Measurements from ENCODE around the gene KRT75.

The KRT75 gene

DNA sequence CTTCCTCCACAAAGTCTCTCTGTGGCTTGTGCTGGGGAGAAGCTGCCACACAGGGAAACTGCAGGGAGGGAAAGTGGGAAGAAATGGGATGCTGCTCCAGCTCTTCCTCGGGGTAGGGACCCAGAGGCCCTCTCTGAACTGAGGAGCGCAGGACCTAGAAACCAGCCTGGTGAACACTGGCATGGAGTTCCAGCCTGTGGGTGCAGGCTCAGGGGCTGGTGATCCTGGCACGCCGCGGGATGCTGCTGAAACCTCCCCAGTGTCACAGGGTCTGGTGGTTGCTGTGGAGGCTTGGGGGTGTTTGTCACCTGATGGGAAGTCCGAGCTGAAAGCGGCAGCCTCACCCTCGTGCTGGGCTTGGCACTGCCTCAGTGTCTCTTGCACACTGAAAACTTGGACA lies 5.2 kb upstream of the KRT75 start:
- no peak for DNase-seq

- no peak for DNase-seq
These were observed 4.4 kb upstream of the KRT75 start for GRCh38 chr12:52438305-52439301.

GRCh38 chr12:52437508-52437907 lies 3.3 kb upstream of the KRT75 start:
- no peak for DNase-seq

DNA sequence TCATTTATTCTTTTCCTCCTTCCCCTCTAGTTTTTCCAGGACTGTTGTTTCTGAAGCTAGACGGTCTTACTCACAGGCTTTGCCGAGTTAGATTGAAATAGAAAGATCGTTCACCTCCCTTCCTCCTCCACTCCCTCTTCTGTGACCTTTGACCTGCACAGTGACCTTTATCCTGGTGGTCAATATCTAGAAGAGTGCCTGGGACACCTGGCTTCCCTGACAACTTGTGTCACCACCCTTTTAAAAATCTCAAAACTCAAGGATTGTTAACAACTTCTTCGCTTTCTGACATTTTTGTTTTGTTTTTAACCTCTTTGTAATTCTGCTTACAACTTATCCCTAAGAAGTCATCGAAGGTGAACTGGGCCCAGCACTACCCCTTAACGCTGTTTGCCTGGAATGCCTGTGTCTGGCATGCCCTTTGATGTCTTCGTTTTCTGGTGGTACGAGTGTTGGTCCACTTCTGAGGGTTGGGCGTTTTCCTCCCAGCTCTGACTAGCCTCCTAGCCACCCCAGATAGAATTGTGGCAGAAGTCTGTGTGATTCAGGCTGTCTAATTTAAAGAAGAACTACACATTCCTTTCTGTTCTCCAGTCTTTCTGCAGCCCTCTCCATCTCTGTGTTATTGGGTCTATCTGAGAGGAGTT lies 2.8 kb upstream of the KRT75 start:
- no peak for DNase-seq

GRCh38 chr12:52436000-52436827 lies 2.0 kb upstream of the KRT75 start:
- DNase-seq = no peak

DNA sequence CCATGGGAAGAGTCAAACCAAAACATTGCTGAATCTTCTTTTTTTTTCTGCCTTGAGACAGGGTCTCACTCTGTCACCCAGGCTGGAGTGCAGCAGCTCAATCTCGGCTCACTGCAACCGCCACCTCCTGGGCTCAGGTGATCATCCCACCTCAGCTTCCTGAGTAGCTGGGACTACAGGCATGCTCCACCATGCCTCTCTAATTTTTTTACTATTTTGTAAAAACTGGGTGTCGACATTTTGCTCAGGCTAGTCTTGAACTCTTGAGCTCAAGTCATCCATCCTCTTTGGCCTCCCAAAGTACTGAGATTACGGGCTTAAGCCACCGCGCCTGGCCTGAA lies 1.5 kb upstream of the KRT75 start:
- DNase-seq = no peak

GRCh38 chr12:52434760-52435530 lies 774 bp upstream of the KRT75 start:
- DNase-seq = no peak

DNA sequence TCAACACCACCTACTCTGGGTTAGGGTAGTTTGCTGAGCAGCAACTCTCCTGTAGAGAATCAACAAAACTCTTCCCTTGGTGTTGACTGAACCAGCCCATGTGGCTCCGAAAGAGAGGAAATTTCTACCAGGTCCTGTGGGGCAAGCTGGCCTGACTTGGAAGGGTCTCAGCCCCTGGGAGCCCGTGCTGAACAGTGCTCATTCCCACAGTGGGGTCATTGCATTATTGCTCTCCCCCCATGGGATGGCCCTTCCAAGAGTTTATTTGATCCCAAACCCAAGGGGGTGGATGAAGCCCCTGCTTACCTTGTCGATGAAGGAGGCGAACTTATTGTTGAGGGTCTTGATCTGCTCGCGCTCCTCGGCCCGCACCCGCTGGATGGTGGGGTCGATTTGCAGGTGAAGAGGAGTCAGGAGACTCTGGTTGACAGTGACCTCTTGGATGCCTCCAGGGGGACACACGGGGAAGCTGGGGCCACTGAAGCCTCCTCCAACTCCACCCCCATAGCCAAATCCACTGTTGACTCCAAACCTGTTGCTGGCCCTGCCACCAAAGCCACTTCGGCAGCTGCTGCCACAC lies 580 bp downstream of the KRT75 start:
- DNase-seq = no peak

DNA sequence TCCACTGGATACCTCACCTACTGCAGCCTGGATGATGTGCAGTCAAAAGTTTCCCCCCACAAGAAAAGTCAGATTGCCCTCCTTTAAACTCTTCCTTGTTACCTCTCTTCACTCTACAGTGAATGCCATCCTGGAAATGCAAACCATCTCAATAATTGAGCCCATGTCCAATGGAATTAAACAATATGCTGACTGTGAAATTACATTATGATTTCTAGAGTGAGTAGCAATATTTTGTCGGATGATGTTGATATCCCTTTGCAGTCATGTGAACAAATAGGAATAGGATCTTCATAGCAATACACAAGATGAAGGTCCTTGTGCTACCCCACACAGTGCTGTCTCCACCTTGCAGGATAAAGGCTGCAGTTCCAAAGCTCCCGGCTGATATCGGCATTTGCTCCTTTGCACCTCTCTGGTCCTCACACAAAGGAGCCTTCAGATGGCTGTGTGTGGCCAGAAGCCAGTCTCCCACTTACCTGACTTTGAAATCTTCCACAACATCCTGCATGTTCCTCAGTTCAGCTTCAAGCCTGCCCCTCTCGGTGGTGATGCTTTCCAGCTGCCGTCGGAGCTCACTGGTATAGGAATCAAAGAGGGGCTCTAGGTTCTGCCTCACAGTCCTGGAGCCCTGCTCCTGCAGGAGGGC lies 1.5 kb downstream of the KRT75 start:
- no peak for DNase-seq

DNA sequence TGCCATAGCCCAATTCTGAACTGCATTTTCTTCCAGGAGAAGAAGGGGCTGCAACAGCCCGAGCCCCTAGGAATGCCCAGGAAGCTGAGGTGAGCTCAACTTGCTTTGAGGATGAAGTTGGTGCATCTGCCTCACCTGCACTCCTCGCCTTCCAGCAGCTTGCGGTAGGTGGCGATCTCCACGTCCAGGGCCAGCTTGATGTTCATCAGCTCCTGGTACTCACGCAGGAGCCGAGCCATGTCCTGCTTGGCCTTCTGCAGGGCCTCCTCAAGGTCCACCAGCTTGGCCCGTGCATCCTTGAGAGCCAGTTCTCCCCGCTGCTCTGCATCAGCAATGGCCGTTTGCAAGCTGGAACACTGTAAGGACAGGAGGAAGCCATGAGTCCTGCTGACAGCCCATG lies 6.0 kb downstream of the KRT75 start:
- no peak for DNase-seq

DNA sequence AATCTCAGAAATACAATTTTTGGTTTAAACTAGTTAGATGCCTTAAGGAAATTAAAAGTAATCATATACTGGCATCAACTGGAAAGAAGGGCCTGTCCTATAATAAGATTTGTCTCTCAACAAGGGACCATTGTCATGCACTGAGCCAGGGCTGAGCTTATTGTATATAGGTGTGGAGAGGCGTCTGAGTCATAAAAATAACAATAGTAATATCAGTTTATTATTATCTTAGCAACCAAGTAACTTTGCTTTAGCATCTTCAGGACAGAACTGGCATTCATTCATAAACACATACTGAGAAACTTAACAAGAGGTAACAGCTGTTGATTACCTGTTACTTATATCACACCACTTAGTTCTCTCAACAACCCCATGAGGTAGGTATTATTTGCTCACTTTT lies 7.1 kb downstream of the KRT75 start:
- DNase-seq = no peak

DNA sequence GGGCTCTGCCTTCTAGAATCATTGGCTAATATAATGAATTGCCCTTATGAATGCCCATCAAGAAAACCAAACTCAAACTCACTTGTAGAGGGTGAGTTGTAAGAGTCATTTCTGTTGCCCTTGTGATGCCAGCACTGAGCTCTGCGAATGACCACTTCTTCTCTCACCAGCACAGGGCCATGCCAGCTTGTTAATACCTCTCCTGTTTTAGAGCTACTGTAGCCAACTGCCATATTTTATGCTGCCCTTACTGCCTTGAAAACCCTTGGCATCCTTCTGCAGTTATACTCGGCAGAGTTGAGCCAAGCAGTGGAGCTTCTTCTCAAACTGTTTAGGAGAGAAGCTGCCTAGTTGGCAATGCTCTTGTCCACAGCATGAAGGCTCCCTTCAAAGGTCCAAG lies 8.1 kb downstream of the KRT75 start:
- DNase-seq = no peak

- no peak for DNase-seq
These were observed 8.7 kb downstream of the KRT75 start for GRCh38 chr12:52425466-52425865.

- DNase-seq = no peak
These were observed 10.3 kb downstream of the KRT75 start for GRCh38 chr12:52423661-52424500.

DNA sequence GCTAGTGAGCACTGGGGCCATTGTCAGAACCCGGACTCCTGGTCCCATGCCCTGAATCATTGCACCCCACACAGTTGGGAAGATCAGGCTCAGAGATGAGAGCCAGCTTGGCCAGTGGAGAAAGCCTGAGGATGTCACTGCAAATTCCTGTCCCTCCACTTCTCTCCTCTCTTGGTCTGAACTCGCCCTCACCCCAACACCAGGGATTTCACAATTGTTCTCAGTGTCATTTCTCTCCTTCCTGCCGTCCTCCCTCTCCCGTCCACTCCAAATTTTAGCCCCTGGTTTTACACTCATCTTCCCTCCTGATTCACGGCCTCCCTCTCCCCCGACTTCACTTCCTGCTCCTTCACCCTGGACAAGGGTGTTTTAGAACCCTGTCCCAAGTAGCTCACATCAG lies 11.1 kb downstream of the KRT75 start:
- DNase-seq = no peak

GRCh38 chr12:52419656-52420055 lies 14.5 kb downstream of the KRT75 start:
- DNase-seq = no peak

- DNase-seq = no peak
These were observed 15.5 kb downstream of the KRT75 start for GRCh38 chr12:52418576-52419110.

DNA sequence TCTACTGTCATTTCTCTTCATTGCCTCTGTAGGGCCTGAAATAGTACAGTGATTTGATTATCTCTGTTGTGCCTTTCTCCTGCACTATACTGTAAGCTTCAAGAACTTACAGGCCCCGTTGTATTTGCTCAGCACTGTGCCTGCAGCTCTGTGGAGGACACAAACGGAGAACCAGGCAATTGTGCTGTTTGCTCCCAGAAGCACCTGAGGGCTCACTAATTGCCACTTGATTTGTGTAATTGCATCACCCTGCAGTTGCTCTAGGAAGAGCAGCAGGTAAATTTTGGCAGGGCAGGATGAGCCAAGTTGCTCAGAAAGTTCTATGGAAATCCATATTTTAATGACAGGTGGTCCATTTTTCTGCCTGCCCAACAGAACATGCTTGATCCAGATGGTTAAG lies 16.4 kb downstream of the KRT75 start:
- no peak for DNase-seq

DNA sequence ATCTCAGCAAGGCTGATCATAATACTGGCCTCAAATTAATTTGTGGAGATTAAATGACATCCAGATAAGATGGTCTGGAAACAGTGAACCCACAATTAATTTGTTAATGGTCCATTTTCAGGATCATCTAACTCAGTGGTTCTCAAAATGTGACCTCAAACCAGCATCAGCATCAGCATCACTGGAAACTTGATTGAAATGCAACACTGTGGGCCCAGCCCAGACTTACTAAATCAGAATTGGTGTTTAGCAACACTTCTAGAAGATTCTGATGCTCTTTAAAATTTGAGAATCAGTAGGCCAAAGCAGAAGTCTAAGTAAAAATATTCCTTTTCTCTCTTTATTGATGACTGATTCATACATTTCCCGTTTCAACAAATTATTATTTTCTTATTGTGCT lies 17.4 kb downstream of the KRT75 start:
- no peak for DNase-seq

All from amniotic stem cell (primary cell).